ENCODE data around the gene COG2. TPM values are rescaled to one million over a fixed set of nuclear protein-coding genes. Genes with fewer than 3 reads are reported as not detected.
A peak's percentile ranks its signal among the peaks of the same experiment; 100 is the strongest.

Gene COG2
- total RNA-seq, 2 experiments from 2014 or later = 29.9 to 31.2 TPM

GRCh38 chr1:230704830-230705229 is 62.5 kb downstream of the COG2 start:
- no peak for ATAC-seq
- no peaks in the 10 kb centered on the region for H3K36me3 Mint-ChIP-seq (ENCODE audit: low read depth)
- ChIA-PET POLR2A (no interaction called here), CTCF (no interaction called here)
- peaks cover 6% of the 10 kb centered on the region for H3K27me3 Mint-ChIP-seq (ENCODE audit: low read depth)
- DNase-seq = no peak
- H3K4me3 Mint-ChIP-seq = no peak overlapping the region
- no peak overlapping the region for H3K27ac Mint-ChIP-seq
- peaks cover 18% of the 10 kb centered on the region for H3K4me1 Mint-ChIP-seq (ENCODE audit: low read depth)
- H3K9me3 Mint-ChIP-seq (ENCODE audit: insufficient read depth) = no peaks in the 10 kb centered on the region

- Mint-ChIP-seq H3K27ac (no peak overlapping the region), H3K9me3 (ENCODE audit: insufficient read depth) (no peaks in the 10 kb centered on the region), H3K4me3 (no peak overlapping the region), H3K36me3 (ENCODE audit: low read depth) (no peaks in the 10 kb centered on the region), H3K4me1 (ENCODE audit: low read depth) (peaks cover 18% of the 10 kb centered on the region), H3K27me3 (ENCODE audit: low read depth) (peaks cover 3% of the 10 kb centered on the region)
- ChIA-PET POLR2A (no interaction called here), CTCF (no interaction called here)
- no peak for DNase-seq
- ATAC-seq = no peak
Measured at GRCh38 chr1:230705289-230706019, 63.2 kb downstream of the COG2 start.

GRCh38 chr1:230706020-230706699 is 63.9 kb downstream of the COG2 start:
- DNase-seq (no peak), ATAC-seq (no peak)
- ChIA-PET CTCF (no interaction called here), POLR2A (no interaction called here)
- Mint-ChIP-seq H3K27me3 (ENCODE audit: low read depth) (peaks cover 2% of the 10 kb centered on the region), H3K36me3 (ENCODE audit: low read depth) (no peaks in the 10 kb centered on the region), H3K27ac (no peak overlapping the region), H3K4me3 (no peak overlapping the region), H3K9me3 (ENCODE audit: insufficient read depth) (no peaks in the 10 kb centered on the region), H3K4me1 (ENCODE audit: low read depth) (peaks cover 18% of the 10 kb centered on the region)

GRCh38 chr1:230706887-230707731 is 64.8 kb downstream of the COG2 start:
- Mint-ChIP-seq H3K27me3 (ENCODE audit: low read depth) (peaks cover 2% of the 10 kb centered on the region), H3K4me3 (no peak overlapping the region), H3K4me1 (ENCODE audit: low read depth) (peaks cover 18% of the 10 kb centered on the region), H3K27ac (no peak overlapping the region), H3K9me3 (ENCODE audit: insufficient read depth) (no peaks in the 10 kb centered on the region), H3K36me3 (ENCODE audit: low read depth) (no peaks in the 10 kb centered on the region)
- DNase-seq (no peak), ATAC-seq (no peak)
- CTCF ChIA-PET = no interaction called here
- POLR2A ChIA-PET = no interaction called here

GRCh38 chr1:230707732-230708630 is 65.7 kb downstream of the COG2 start:
- no peak for ATAC-seq
- H3K9me3 Mint-ChIP-seq (ENCODE audit: insufficient read depth) = no peaks in the 10 kb centered on the region
- POLR2A ChIA-PET = no interaction called here
- H3K4me3 Mint-ChIP-seq = no peak overlapping the region
- H3K36me3 Mint-ChIP-seq (ENCODE audit: low read depth) = no peaks in the 10 kb centered on the region
- DNase-seq = no peak
- peaks cover 18% of the 10 kb centered on the region for H3K4me1 Mint-ChIP-seq (ENCODE audit: low read depth)
- H3K27ac Mint-ChIP-seq = peak overlapping the region; percentile 41
- peaks cover 2% of the 10 kb centered on the region for H3K27me3 Mint-ChIP-seq (ENCODE audit: low read depth)
- CTCF ChIA-PET = no interaction called here

GRCh38 chr1:230708631-230709580 is 66.6 kb downstream of the COG2 start:
- ChIA-PET CTCF (no interaction called here), POLR2A (no interaction called here)
- Mint-ChIP-seq H3K4me1 (ENCODE audit: low read depth) (peaks cover 18% of the 10 kb centered on the region), H3K9me3 (ENCODE audit: insufficient read depth) (no peaks in the 10 kb centered on the region), H3K36me3 (ENCODE audit: low read depth) (no peaks in the 10 kb centered on the region), H3K27me3 (ENCODE audit: low read depth) (peaks cover 2% of the 10 kb centered on the region), H3K4me3 (no peak overlapping the region), H3K27ac (peak overlapping the region; percentile 41)
- ATAC-seq (no peak), DNase-seq (no peak)

GRCh38 chr1:230709619-230710542 is 67.6 kb downstream of the COG2 start:
- POLR2A ChIA-PET = no interaction called here
- Mint-ChIP-seq H3K9me3 (ENCODE audit: insufficient read depth) (no peaks in the 10 kb centered on the region), H3K4me3 (no peak overlapping the region), H3K36me3 (ENCODE audit: low read depth) (no peaks in the 10 kb centered on the region), H3K4me1 (ENCODE audit: low read depth) (peaks cover 18% of the 10 kb centered on the region), H3K27ac (no peak overlapping the region), H3K27me3 (ENCODE audit: low read depth) (peaks cover 2% of the 10 kb centered on the region)
- DNase-seq = no peak
- CTCF ChIA-PET = no interaction called here
- ATAC-seq = no peak

GRCh38 chr1:230710543-230710904 is 68.2 kb downstream of the COG2 start:
- DNase-seq (no peak), ATAC-seq (no peak)
- no peak overlapping the region for H3K4me3 Mint-ChIP-seq
- no peak overlapping the region for H3K27ac Mint-ChIP-seq
- H3K4me1 Mint-ChIP-seq (ENCODE audit: low read depth) = peaks cover 18% of the 10 kb centered on the region
- peaks cover 2% of the 10 kb centered on the region for H3K27me3 Mint-ChIP-seq (ENCODE audit: low read depth)
- no peaks in the 10 kb centered on the region for H3K36me3 Mint-ChIP-seq (ENCODE audit: low read depth)
- POLR2A ChIA-PET = no interaction called here
- no peaks in the 10 kb centered on the region for H3K9me3 Mint-ChIP-seq (ENCODE audit: insufficient read depth)
- CTCF ChIA-PET = no interaction called here

GRCh38 chr1:230711245-230711644 is 69.0 kb downstream of the COG2 start:
- Mint-ChIP-seq H3K27ac (no peak overlapping the region), H3K9me3 (ENCODE audit: insufficient read depth) (no peaks in the 10 kb centered on the region), H3K4me1 (ENCODE audit: low read depth) (peaks cover 18% of the 10 kb centered on the region), H3K36me3 (ENCODE audit: low read depth) (no peaks in the 10 kb centered on the region), H3K27me3 (ENCODE audit: low read depth) (peaks cover 2% of the 10 kb centered on the region), H3K4me3 (no peak overlapping the region)
- DNase-seq (no peak), ATAC-seq (no peak)
- ChIA-PET POLR2A (no interaction called here), CTCF (no interaction called here)

- Mint-ChIP-seq H3K4me1 (ENCODE audit: low read depth) (peaks cover 14% of the 10 kb centered on the region), H3K27ac (no peak overlapping the region), H3K36me3 (ENCODE audit: low read depth) (no peaks in the 10 kb centered on the region), H3K9me3 (ENCODE audit: insufficient read depth) (no peaks in the 10 kb centered on the region), H3K4me3 (no peak overlapping the region), H3K27me3 (ENCODE audit: low read depth) (peaks cover 5% of the 10 kb centered on the region)
- DNase-seq (no peak), ATAC-seq (no peak)
- POLR2A ChIA-PET = no interaction called here
- CTCF ChIA-PET = no interaction called here
Measured at GRCh38 chr1:230712470-230712942, 70.2 kb downstream of the COG2 start.
